K562 (cell line): ENCODE results near the gene MAP3K2. TPM values are rescaled to one million over a fixed set of nuclear protein-coding genes. Genes with fewer than 3 reads are reported as not detected.

ENCODE experiments used
- ATAC-seq: fragments of 200-7000 bp; cut with Tn5 transposase; 3 replicates; pipeline ENCODE4 v1.9.1; 2020; ENCODE audit warnings: moderate library complexity
- BruUV-seq: library from RNA; stranded (reverse); fragments of 400-500 nt; replicated peaks from 2 replicates; lab custom pipeline; 2021; lab: Mats Ljungman, UMichigan
- CTCF ChIA-PET: fragments of 300-600 bp; formaldehyde crosslinking; extraction: SDS; loops from one replicate; lab custom pipeline; 2021; ENCODE audit warnings: low intra/inter-chr PET ratio; lab: Yijun Ruan, JAX
- POLR2A ChIA-PET: fragments of 300-600, 350-650 bp; sonication (Branson Sonifier 250); formaldehyde crosslinking; extraction: SDS; loops from one replicate; lab custom pipeline; 2021; ENCODE audit warnings: antibody characterized with exemption, inconsistent platforms; lab: Yijun Ruan, JAX
- DNase-seq, 4 experiments: peaks; one replicate each; pipeline versions ENCODE4 v3.0.0 to v3.0.0-alpha.2; 2011 to 2018; ENCODE audit warnings: low spot score in 3 of 4, mixed read lengths in 3 of 4; ENCODE audit errors: extremely low read depth in 1 of 4
- FAIRE-seq: peaks from 2 replicates; lab custom pipeline; 2011; peaks lifted over from hg19 to GRCh38; lab: Jason Lieb, UNC
- H2AFZ ChIP-seq: 2 replicates; pipeline ENCODE4 v1.6.0; 2011; ENCODE audit warnings: low read depth, low read length, control low read depth, inconsistent platforms
- H3K27ac ChIP-seq: fragments of 200-600 bp; 3 replicates; pipeline ENCODE4 v1.8.0; 2011; ENCODE audit warnings: low read depth, mild to moderate bottlenecking, control low read depth, inconsistent platforms, low read length, moderate library complexity, mixed read lengths; ENCODE audit errors: extremely low read depth
- H3K27me3 ChIP-seq, 2 experiments: fragments of 300-600 bp in 1 of 2; 2 replicates in 1 of 2; 3 replicates in 1 of 2; pipeline versions ENCODE4 v1.6.0 to v1.8.0; 2011; ENCODE audit warnings: inconsistent platforms in 2 of 2, low read length in 2 of 2, mild to moderate bottlenecking in 1 of 2, mixed read lengths in 1 of 2, moderate library complexity in 1 of 2; ENCODE audit not compliant: control insufficient read depth in 2 of 2, insufficient read depth in 2 of 2
- H3K36me3 ChIP-seq: fragments of 300-600 bp; 3 replicates; pipeline ENCODE4 v1.8.0; 2011; ENCODE audit warnings: mild to moderate bottlenecking, low read length, inconsistent platforms; ENCODE audit not compliant: control insufficient read depth, insufficient read depth
- H3K4me1 ChIP-seq, 2 experiments: fragments of 200-600 bp in 1 of 2; replicated peaks in 1 of 2; 2 replicates in 1 of 2; 3 replicates in 1 of 2; pipeline versions ENCODE4 v1.5.1 to v1.8.0; 2011; ENCODE audit warnings: inconsistent platforms in 2 of 2, low read length in 2 of 2, mild to moderate bottlenecking in 1 of 2, mixed read lengths in 1 of 2, moderate library complexity in 1 of 2; ENCODE audit not compliant: control insufficient read depth in 2 of 2, insufficient read depth in 2 of 2
- H3K4me2 ChIP-seq: 2 replicates; pipeline ENCODE4 v1.6.1; 2011; ENCODE audit warnings: low read length, control low read depth, inconsistent platforms, mixed read lengths; ENCODE audit not compliant: insufficient read depth
- H3K4me3 ChIP-seq: fragments of 200-600 bp; sonication (generic), shearing (Covaris generic); 2 replicates; pipeline ENCODE4 v1.5.1; 2016; ENCODE audit warnings: control low read depth, inconsistent platforms
- H3K79me2 ChIP-seq: fragments of 200-600 bp; 3 replicates; pipeline ENCODE4 v1.8.0; 2011; ENCODE audit warnings: low read length, inconsistent platforms; ENCODE audit not compliant: control insufficient read depth, insufficient read depth
- H3K9ac ChIP-seq, 2 experiments: 2 replicates each; pipeline versions ENCODE4 v1.6.0 to v1.6.1; 2011; ENCODE audit warnings: low read depth in 2 of 2, low read length in 2 of 2, control low read depth in 1 of 2, inconsistent platforms in 1 of 2, mild to moderate bottlenecking in 1 of 2, mixed read lengths in 1 of 2; ENCODE audit not compliant: insufficient read depth in 1 of 2
- H3K9me1 ChIP-seq: one replicate; pipeline ENCODE4 v1.6.0; 2011; ENCODE audit warnings: inconsistent platforms, mild to moderate bottlenecking, low read length, moderate library complexity; ENCODE audit not compliant: control insufficient read depth, insufficient read depth
- H3K9me3 ChIP-seq: replicated peaks from 2 replicates; pipeline ENCODE4 v1.5.1; 2011; ENCODE audit warnings: low read depth, low read length, inconsistent platforms; ENCODE audit not compliant: control insufficient read depth, insufficient read depth
- H4K20me1 ChIP-seq: replicated peaks from 2 replicates; pipeline ENCODE4 v1.6.1; 2011; ENCODE audit warnings: low read length, inconsistent platforms, mixed read lengths; ENCODE audit not compliant: control insufficient read depth, insufficient read depth
- ETV1 ChIP-seq: fragments of 450-650 bp; conservative IDR thresholded peaks from 2 replicates; pipeline ENCODE4 v1.6.1; 2016; ENCODE audit warnings: missing genetic modification characterization, control low read depth, low read depth, missing compliant biosample characterization
- MCM3 ChIP-seq: fragments of 450-650 bp; IDR thresholded peaks from 2 replicates; pipeline ENCODE4 v1.6.1; 2016
- NCOA2 ChIP-seq, 2 experiments: fragments of 450-650 bp; IDR thresholded peaks; 2 replicates each; pipeline ENCODE4 v1.6.1; 2018; ENCODE audit warnings: mild to moderate bottlenecking in 2 of 2, moderate library complexity in 1 of 2; ENCODE audit not compliant: partially characterized antibody in 2 of 2
- NR4A1 ChIP-seq, 2 experiments: fragments of 250-450 bp in 1 of 2; fragments of 450-650 bp in 1 of 2; sonication (Bioruptor Pico) in 1 of 2; IDR thresholded peaks; 2 replicates each; pipeline versions ENCODE4 v1.4.0 to v1.6.1; 2016 to 2020; ENCODE audit warnings: mild to moderate bottlenecking in 2 of 2, missing compliant biosample characterization in 1 of 2, missing genetic modification characterization in 1 of 2, moderate library complexity in 1 of 2
- PHB2 ChIP-seq: fragments of 450-650 bp; IDR thresholded peaks from 2 replicates; pipeline ENCODE4 v1.6.1; 2017; ENCODE audit warnings: low read depth
- PHF20 ChIP-seq: fragments of 450-650 bp; IDR thresholded peaks from 2 replicates; pipeline ENCODE4 v1.6.1; 2018; ENCODE audit not compliant: partially characterized antibody
- THRAP3 ChIP-seq: fragments of 450-650 bp; IDR thresholded peaks from 2 replicates; pipeline ENCODE4 v1.6.1; 2016; ENCODE audit warnings: mild to moderate bottlenecking, inconsistent platforms, borderline replicate concordance
- ZNF253 ChIP-seq: fragments of 250-450 bp; sonication (Bioruptor Pico); conservative IDR thresholded peaks from 2 replicates; pipeline ENCODE4 v1.6.1; 2021; ENCODE audit warnings: mild to moderate bottlenecking
- ZNF561 ChIP-seq: fragments of 450-650 bp; formaldehyde crosslinking; conservative IDR thresholded peaks from 2 replicates; pipeline ENCODE4 v1.4.0; 2020; ENCODE audit warnings: mild to moderate bottlenecking, moderate library complexity
- WGBS: fragments of 100-300 bp; shearing (Covaris generic); methylation state at CpG from one replicate; pipeline ENCODE4 v1.1.6; 2016; ENCODE audit warnings: low coverage, mixed read lengths; ENCODE audit not compliant: insufficient coverage; ENCODE audit errors: missing lambda C conversion rate; 5-methylcytosine and 5-hydroxymethylcytosine counted together
- in situ Hi-C: fragments of 300-500 bp; cut with MboI; formaldehyde crosslinking; loops from 4 replicates; pipeline ENCODE4 v1.15.0; 2018; ENCODE audit warnings: inconsistent platforms, mixed read lengths
- intact Hi-C: fragments of 100-400 bp; cut with micrococcal nuclease; formaldehyde crosslinking; loops from 2 replicates; pipeline ENCODE4 v1.14.2; 2022
- polyA plus RNA-seq, 8 experiments: library from polyadenylated mRNA; depleted of rRNA in 4 of 8; stranded (reverse) in 5 of 8; unstranded in 3 of 8; fragments of >200 nt; fragmentation: Nextera tagmentation in 2 of 8; fragmentation: Illumina TruSeq in 1 of 8; extraction: Ambion mirVana in 2 of 8; extraction: Trizol in 1 of 8; gene quantifications; 2 replicates each; pipeline versions ENCODE4 v1.2.1 to v1.2.3, GENCODE V29; 2011 to 2014; ENCODE audit warnings: inconsistent platforms in 1 of 8, missing spikeins in 1 of 8
- total RNA-seq, 7 experiments: library from RNA; depleted of rRNA in 6 of 7; stranded (reverse); fragments of >200 nt in 6 of 7; fragmentation: Illumina TruSeq in 2 of 7; extraction: Trizol in 2 of 7; gene quantifications; 2 replicates each; pipeline versions ENCODE4 v1.2.1 to v1.2.3, GENCODE V29; 2011 to 2021; ENCODE audit warnings: low replicate concordance in 1 of 7
- TF ChIP-seq, protein P1 (sequence below): sonication (generic); formaldehyde crosslinking; IDR thresholded peaks from 2 replicates; pipeline ENCODE4 v1.8.1; 2022; ENCODE audit warnings: missing genetic modification reagents
- TF ChIP-seq, protein P2 (sequence below): fragments of 450-650 bp; IDR thresholded peaks from 2 replicates; pipeline ENCODE4 v1.6.1; 2017; ENCODE audit warnings: mild to moderate bottlenecking, moderate library complexity

Gene MAP3K2
- total and polyA plus RNA-seq, 9 of the 15 experiments (the other 6 are each of a cell fraction or from before 2014, with no cell fraction given), result 1.2 to 14.2 (median 5.7) TPM

DNA sequence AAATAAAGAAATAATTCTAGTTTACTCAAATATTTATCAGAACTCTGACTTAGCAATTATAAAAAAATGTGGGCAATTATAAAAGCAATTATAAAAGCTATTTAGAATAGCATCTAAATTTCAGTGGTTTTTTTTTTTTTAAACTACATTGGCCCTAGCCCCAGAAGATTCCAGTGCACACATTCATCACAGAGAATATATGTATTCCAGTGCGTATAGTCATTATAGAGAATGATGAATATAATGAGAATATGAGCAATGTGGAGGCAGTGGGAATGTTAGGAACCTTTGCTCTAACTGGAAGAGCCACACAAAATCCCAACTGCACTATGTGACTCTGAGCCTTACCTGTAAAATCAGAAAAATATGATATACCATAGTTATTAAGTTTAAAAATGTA lies 10.5 kb downstream of the MAP3K2 start:
- no peaks in the 10 kb centered on the region for H3K9me1 ChIP-seq
- H4K20me1 ChIP-seq, result no peaks in the 10 kb centered on the region
- H2AFZ ChIP-seq, result no peak overlapping the region
- CTCF ChIA-PET, result no interaction called here
- 100% methylated on average over 1 of the region's 1 CpG for WGBS
- no peak for TF ChIP-seq THRAP3
- no peak for TF ChIP-seq ZNF561 (CRISPR knock-in tag)
- no peak for TF ChIP-seq NCOA2 (IDR thresholded peaks at IDR 0.05; ENCODE audit: partially characterized antibody in 2 of 2)
- TF ChIP-seq NR4A1 (CRISPR knock-in tag; IDR thresholded peaks at IDR 0.05), result no peak
- TF ChIP-seq NR4A1 (tag; IDR thresholded peaks at IDR 0.05), result no peak
- TF ChIP-seq ETV1 (tag), result no peak
- TF ChIP-seq MCM3, result no peak
- TF ChIP-seq, protein P1, sequence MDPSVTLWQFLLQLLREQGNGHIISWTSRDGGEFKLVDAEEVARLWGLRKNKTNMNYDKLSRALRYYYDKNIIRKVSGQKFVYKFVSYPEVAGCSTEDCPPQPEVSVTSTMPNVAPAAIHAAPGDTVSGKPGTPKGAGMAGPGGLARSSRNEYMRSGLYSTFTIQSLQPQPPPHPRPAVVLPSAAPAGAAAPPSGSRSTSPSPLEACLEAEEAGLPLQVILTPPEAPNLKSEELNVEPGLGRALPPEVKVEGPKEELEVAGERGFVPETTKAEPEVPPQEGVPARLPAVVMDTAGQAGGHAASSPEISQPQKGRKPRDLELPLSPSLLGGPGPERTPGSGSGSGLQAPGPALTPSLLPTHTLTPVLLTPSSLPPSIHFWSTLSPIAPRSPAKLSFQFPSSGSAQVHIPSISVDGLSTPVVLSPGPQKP (CRISPR knock-in tag), result no peak
- TF ChIP-seq, protein P2, sequence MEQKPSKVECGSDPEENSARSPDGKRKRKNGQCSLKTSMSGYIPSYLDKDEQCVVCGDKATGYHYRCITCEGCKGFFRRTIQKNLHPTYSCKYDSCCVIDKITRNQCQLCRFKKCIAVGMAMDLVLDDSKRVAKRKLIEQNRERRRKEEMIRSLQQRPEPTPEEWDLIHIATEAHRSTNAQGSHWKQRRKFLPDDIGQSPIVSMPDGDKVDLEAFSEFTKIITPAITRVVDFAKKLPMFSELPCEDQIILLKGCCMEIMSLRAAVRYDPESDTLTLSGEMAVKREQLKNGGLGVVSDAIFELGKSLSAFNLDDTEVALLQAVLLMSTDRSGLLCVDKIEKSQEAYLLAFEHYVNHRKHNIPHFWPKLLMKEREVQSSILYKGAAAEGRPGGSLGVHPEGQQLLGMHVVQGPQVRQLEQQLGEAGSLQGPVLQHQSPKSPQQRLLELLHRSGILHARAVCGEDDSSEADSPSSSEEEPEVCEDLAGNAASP, result no peak
- TF ChIP-seq PHF20, result no peak
- no peak for TF ChIP-seq PHB2
- TF ChIP-seq ZNF253 (CRISPR knock-in tag), result no peak
- H3K9ac ChIP-seq, result no peak overlapping the region
- H3K27me3 ChIP-seq, result no peaks in the 10 kb centered on the region
- H3K27ac ChIP-seq, result no peak overlapping the region
- H3K4me3 ChIP-seq, result no peak overlapping the region
- H3K9me3 ChIP-seq, result peaks cover 6% of the 10 kb centered on the region
- no TSS peak for BruUV-seq
- no peak for FAIRE-seq
- POLR2A ChIA-PET, result no interaction called here
- ATAC-seq, result no peak
- DNase-seq, result no peak
- no peaks in the 10 kb centered on the region for H3K36me3 ChIP-seq
- in situ Hi-C loops (no loop called here), intact Hi-C loops (no loop called here)
- H3K4me1 ChIP-seq, result no peaks in the 10 kb centered on the region
- peaks cover 70% of the 10 kb centered on the region for H3K79me2 ChIP-seq
- no peak overlapping the region for H3K4me2 ChIP-seq
